Smooth muscle cell (in vitro differentiated cells): ENCODE measurements around the gene GNAQ. TPM values are rescaled to one million over a fixed set of nuclear protein-coding genes. Genes with fewer than 3 reads are reported as not detected.
"Not testable (repeated sequence)": the region's sequence is repeated elsewhere in the genome, so short reads cannot be mapped to it uniquely, and the experiment has no call there.

Source experiments
- DNase-seq: peaks from one replicate; lab custom pipeline; 2025; ENCODE audit not compliant: unreplicated experiment; lab: John Stamatoyannopoulos, UW
- H2AFZ ChIP-seq: fragments of 200-600 bp; sonication (generic); 2 replicates; pipeline ENCODE4 v1.6.0; 2016; ENCODE audit warnings: antibody characterized with exemption, low read depth, mild to moderate bottlenecking
- H3F3A ChIP-seq: fragments of 200-600 bp; sonication (generic); 2 replicates; pipeline ENCODE4 v1.6.0; 2017; ENCODE audit warnings: antibody characterized with exemption, low read depth
- H3K27ac ChIP-seq: fragments of 200-600 bp; sonication (generic); 2 replicates; pipeline ENCODE4 v1.5.1; 2016; ENCODE audit warnings: low read depth, mild to moderate bottlenecking
- H3K27me3 ChIP-seq: fragments of 200-600 bp; sonication (generic); 2 replicates; pipeline ENCODE4 v1.6.1; 2016; ENCODE audit warnings: low read depth, mild to moderate bottlenecking
- H3K36me3 ChIP-seq: fragments of 200-600 bp; sonication (generic); 2 replicates; pipeline ENCODE4 v1.5.1; 2016; ENCODE audit warnings: low read depth
- H3K4me1 ChIP-seq: fragments of 200-600 bp; sonication (generic); 2 replicates; pipeline ENCODE4 v1.5.1; 2016; ENCODE audit warnings: low read depth
- H3K4me2 ChIP-seq: fragments of 200-600 bp; sonication (generic); 2 replicates; pipeline ENCODE4 v1.6.0; 2016; ENCODE audit warnings: mild to moderate bottlenecking
- H3K4me3 ChIP-seq: fragments of 200-600 bp; sonication (generic); 2 replicates; pipeline ENCODE4 v1.5.1; 2016; ENCODE audit warnings: mild to moderate bottlenecking
- H3K79me2 ChIP-seq: fragments of 200-600 bp; sonication (generic); 2 replicates; pipeline ENCODE4 v1.6.0; 2016; ENCODE audit warnings: low read depth, mild to moderate bottlenecking
- H3K9ac ChIP-seq: fragments of 200-600 bp; sonication (generic); 2 replicates; pipeline ENCODE4 v1.6.0; 2016; ENCODE audit warnings: low read depth
- H3K9me3 ChIP-seq: fragments of 200-600 bp; sonication (generic); replicated peaks from 2 replicates; pipeline ENCODE4 v1.5.1; 2016; ENCODE audit warnings: low read depth
- H4K20me1 ChIP-seq: fragments of 200-600 bp; sonication (generic); 2 replicates; pipeline ENCODE4 v1.6.0; 2016; ENCODE audit warnings: low read depth
- CTCF ChIP-seq: fragments of 200-600 bp; sonication (generic); IDR thresholded peaks from 2 replicates; pipeline ENCODE4 v1.5.1; 2017; ENCODE audit warnings: borderline replicate concordance, mild to moderate bottlenecking, antibody characterized with exemption; ENCODE audit not compliant: insufficient read depth, poor library complexity, severe bottlenecking
- WGBS: methylation state at CpG from one replicate; pipeline ENCODE4 v1.1.7; 2016; ENCODE audit warnings: low lambda C conversion rate; 5-methylcytosine and 5-hydroxymethylcytosine counted together
- polyA plus RNA-seq: library from polyadenylated mRNA; unstranded; fragments of >200 nt; fragmentation: Nextera tagmentation; extraction: Ambion mirVana; gene quantifications from 2 replicates; pipeline ENCODE4 v1.2.1, GENCODE V29; 2016
- total RNA-seq: library from RNA; depleted of rRNA; stranded (reverse); fragments of >200 nt; gene quantifications from 2 replicates; pipeline ENCODE4 v1.2.3, GENCODE V29; 2014

The GNAQ gene
- total and polyA plus RNA-seq, 2 experiments from 2014 or later: 12.5 to 41.4 TPM

GRCh38 chr9:77864211-77864889 is 167.3 kb downstream of the GNAQ start:
- Histone ChIP-seq H3K4me1 (no peaks in the 10 kb centered on the region), H2AFZ (no peak overlapping the region), H3K79me2 (peaks cover 19% of the 10 kb centered on the region), H3K9me3 (no peaks in the 10 kb centered on the region), H3K27me3 (no peaks in the 10 kb centered on the region), H3F3A (no peaks in the 10 kb centered on the region), H3K27ac (no peak overlapping the region), H4K20me1 (peaks cover 17% of the 10 kb centered on the region), H3K36me3 (no peaks in the 10 kb centered on the region), H3K4me2 (no peak overlapping the region), H3K9ac (no peak overlapping the region), H3K4me3 (no peak overlapping the region)
- no peak for TF ChIP-seq CTCF
- 86% methylated on average over 5 of the region's 5 CpGs for WGBS
- DNase-seq: no peak

GRCh38 chr9:77863638-77864037 is 168.0 kb downstream of the GNAQ start:
- H2AFZ ChIP-seq, H3F3A ChIP-seq, H3K27me3 ChIP-seq, H3K4me1 ChIP-seq, DNase-seq, H3K9ac ChIP-seq, H3K4me3 ChIP-seq, H3K36me3 ChIP-seq, H3K9me3 ChIP-seq, H3K27ac ChIP-seq, H3K4me2 ChIP-seq: not testable (repeated sequence)
- Histone ChIP-seq H3K79me2 (peaks cover 17% of the 10 kb centered on the region), H4K20me1 (peaks cover 17% of the 10 kb centered on the region)
- WGBS: 97% methylated on average over 5 of the region's 5 CpGs

- WGBS: 96% methylated on average over 3 of the region's 3 CpGs
- not testable (repeated sequence) for H3K9me3 ChIP-seq, H3K4me1 ChIP-seq, H3K27ac ChIP-seq, H3F3A ChIP-seq, H3K4me3 ChIP-seq, H2AFZ ChIP-seq, H3K9ac ChIP-seq, DNase-seq, H3K36me3 ChIP-seq, H3K4me2 ChIP-seq, H3K27me3 ChIP-seq
- Histone ChIP-seq H3K79me2 (peaks cover 14% of the 10 kb centered on the region), H4K20me1 (peaks cover 12% of the 10 kb centered on the region)
Measured at GRCh38 chr9:77860953-77861352, 170.7 kb downstream of the GNAQ start.

- Histone ChIP-seq H3F3A (no peaks in the 10 kb centered on the region), H3K9ac (no peak overlapping the region), H3K27me3 (no peaks in the 10 kb centered on the region), H3K4me1 (no peaks in the 10 kb centered on the region), H3K9me3 (no peaks in the 10 kb centered on the region), H3K36me3 (no peaks in the 10 kb centered on the region), H3K4me3 (no peak overlapping the region), H2AFZ (no peak overlapping the region), H3K27ac (no peak overlapping the region), H4K20me1 (peaks cover 42% of the 10 kb centered on the region), H3K4me2 (no peak overlapping the region), H3K79me2 (peaks cover 14% of the 10 kb centered on the region)
- 70% methylated on average over 2 of the region's 2 CpGs for WGBS
- TF ChIP-seq CTCF: no peak
- no peak for DNase-seq
Measured at GRCh38 chr9:77857513-77858259, 173.9 kb downstream of the GNAQ start.
